T-helper 2 cell treated with Interferon-gamma antibody and Interleukin-4, amounts not matched to agents 5 μg/mL and 100 μg/mL, for 36 hours (primary cell): Measurements from ENCODE around the gene VAMP2.

ENCODE experiments used
- DNase-seq: peaks from one replicate; pipeline ENCODE4 v3.0.0; 2021; ENCODE audit warnings: low spot score
- H3K27ac Mint-ChIP-seq: one replicate; pipeline ENCODE4 v1.8.0; 2021; ENCODE audit warnings: mild to moderate bottlenecking, mixed read lengths
- H3K27me3 Mint-ChIP-seq: one replicate; pipeline ENCODE4 v1.8.0; 2021; ENCODE audit warnings: low read depth, mixed read lengths
- H3K36me3 Mint-ChIP-seq: one replicate; pipeline ENCODE4 v1.8.0; 2021; ENCODE audit warnings: low read depth, mixed read lengths
- H3K4me1 Mint-ChIP-seq: one replicate; pipeline ENCODE4 v1.8.0; 2021; ENCODE audit warnings: low read depth, mixed read lengths
- H3K4me3 Mint-ChIP-seq: one replicate; pipeline ENCODE4 v1.8.0; 2022; ENCODE audit warnings: mild to moderate bottlenecking, moderate library complexity, mixed read lengths
- H3K9me3 Mint-ChIP-seq: one replicate; pipeline ENCODE4 v1.8.0; 2021; ENCODE audit warnings: mixed read lengths

VAMP2 gene, protein sequence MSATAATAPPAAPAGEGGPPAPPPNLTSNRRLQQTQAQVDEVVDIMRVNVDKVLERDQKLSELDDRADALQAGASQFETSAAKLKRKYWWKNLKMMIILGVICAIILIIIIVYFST

DNA sequence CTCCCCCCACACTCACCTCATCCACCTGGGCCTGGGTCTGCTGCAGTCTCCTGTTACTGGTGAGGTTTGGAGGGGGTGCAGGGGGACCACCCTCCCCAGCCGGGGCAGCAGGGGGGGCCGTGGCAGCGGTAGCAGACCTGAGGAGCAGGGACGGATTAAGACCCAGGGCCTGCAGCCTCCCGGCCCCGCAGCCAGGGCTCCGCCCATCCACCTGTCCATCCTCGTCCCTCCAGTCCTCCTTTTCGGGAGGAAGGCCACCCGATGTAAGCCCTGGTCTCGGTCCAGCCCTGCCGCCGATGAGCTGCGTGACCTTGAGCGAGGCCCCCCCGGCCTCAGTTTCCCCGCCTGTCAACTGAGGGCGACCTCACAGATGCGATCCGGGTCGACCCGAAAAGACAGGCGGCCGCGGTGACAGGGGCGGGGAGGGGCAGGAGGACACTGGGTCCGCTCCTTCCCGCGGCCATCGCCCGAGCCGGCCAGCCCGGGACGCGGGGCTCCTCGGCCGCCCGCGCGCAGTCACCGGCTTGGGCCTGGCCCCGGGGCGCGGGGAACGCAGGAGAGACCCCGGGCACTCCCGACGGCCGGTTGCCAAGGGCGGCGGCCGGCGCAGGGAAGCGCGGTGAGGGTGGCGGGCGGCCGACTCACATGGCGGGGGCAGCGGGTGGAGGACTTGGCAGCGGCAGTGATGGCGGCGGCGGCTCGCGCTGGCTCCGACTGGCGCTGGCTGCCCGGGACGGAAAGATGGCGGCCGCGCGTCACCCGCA lies at the start of gene VAMP2:
VAMP2 (minus strand) TSS at position 716 of the 764 bp plus-strand sequence; CDS start at position 647, 69 bp downstream.
- H3K27ac Mint-ChIP-seq = peak within 1 kb of the TSS; percentile 98

GRCh38 chr17:8210761-8211458 lies 48.2 kb upstream of the VAMP2 start:
- peak overlapping the region; percentile 96 for H3K4me3 Mint-ChIP-seq
- peaks cover 3% of the 10 kb centered on the region for H3K27me3 Mint-ChIP-seq
- peaks cover 25% of the 10 kb centered on the region for H3K4me1 Mint-ChIP-seq
- DNase-seq = no peak
- H3K9me3 Mint-ChIP-seq = no peaks in the 10 kb centered on the region
- peak overlapping the region; percentile 96 for H3K27ac Mint-ChIP-seq
- H3K36me3 Mint-ChIP-seq = peaks cover 32% of the 10 kb centered on the region

More for the DNA sequence above, at the start of gene VAMP2:
- H3K4me3 Mint-ChIP-seq = peak within 1 kb of the TSS; percentile 88
- peaks cover 48% of the 10 kb centered on the region for H3K4me1 Mint-ChIP-seq
- H3K36me3 Mint-ChIP-seq = peaks cover 33% of the 10 kb centered on the region
- peak; percentile 86 for DNase-seq
- no peaks in the 10 kb centered on the region for H3K27me3 Mint-ChIP-seq
- no peaks in the 10 kb centered on the region for H3K9me3 Mint-ChIP-seq

DNA sequence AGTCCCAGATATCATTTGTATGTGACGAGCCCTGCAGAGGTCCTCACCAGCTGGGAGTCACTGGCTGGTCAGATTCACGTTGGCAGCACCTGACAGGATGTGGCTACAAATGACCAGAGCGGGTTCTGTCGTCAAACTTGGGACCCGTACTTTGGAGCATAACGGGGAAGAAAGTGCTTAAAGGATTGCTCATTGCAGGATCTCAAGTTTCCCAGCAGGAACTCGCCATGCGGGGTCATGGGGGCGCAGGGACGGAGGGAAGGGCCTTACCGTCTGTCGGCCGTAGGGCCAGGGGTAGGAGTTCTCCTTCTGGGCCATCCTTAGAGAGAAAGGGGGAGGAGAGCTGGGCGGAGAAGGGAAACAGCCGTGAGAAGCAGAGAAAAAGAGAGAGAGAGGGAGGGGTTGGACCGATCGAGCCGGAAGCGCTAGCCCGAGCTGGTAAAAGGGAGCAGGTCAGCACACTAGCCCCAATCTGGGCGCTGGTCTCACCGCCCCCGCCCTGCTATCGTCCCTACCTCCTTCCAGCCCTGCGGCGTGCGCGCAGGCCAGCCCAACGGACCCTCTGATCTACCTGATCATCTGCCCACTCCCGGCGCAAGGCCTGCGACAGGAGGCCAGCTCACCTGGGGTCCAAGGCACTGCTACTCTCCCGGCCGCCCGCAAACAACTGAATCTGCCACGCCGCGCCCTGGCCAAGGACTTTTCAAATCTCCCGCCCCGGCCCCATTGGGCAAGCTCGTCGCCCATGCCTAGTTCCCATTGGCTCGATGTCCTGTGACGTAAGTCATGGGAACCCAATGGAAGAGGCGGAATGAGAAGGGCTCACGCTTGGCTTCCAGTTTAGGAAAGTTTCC lies 47.4 kb upstream of the VAMP2 start, which contains the start of gene AURKB:
AURKB (minus strand) TSS at position 669 of the 854 bp plus-strand sequence; CDS start at position 318, 351 bp downstream.
- Mint-ChIP-seq H3K9me3 (no peaks in the 10 kb centered on the region), H3K27ac (peak within 1 kb of the TSS; percentile 96), H3K27me3 (peaks cover 3% of the 10 kb centered on the region), H3K4me3 (peak within 1 kb of the TSS; percentile 96), H3K36me3 (peaks cover 37% of the 10 kb centered on the region), H3K4me1 (peaks cover 25% of the 10 kb centered on the region)
- peak; percentile 93 for DNase-seq

GRCh38 chr17:8206536-8206935 lies 43.8 kb upstream of the VAMP2 start:
- peak overlapping the region; percentile 48 for H3K4me3 Mint-ChIP-seq
- no peaks in the 10 kb centered on the region for H3K9me3 Mint-ChIP-seq
- no peaks in the 10 kb centered on the region for H3K27me3 Mint-ChIP-seq
- peaks cover 59% of the 10 kb centered on the region for H3K36me3 Mint-ChIP-seq
- H3K27ac Mint-ChIP-seq = peak overlapping the region; percentile 47
- H3K4me1 Mint-ChIP-seq = peaks cover 27% of the 10 kb centered on the region
- no peak for DNase-seq

GRCh38 chr17:8204761-8205555 lies 42.2 kb upstream of the VAMP2 start:
- peak overlapping the region; percentile 45 for H3K27ac Mint-ChIP-seq

DNA sequence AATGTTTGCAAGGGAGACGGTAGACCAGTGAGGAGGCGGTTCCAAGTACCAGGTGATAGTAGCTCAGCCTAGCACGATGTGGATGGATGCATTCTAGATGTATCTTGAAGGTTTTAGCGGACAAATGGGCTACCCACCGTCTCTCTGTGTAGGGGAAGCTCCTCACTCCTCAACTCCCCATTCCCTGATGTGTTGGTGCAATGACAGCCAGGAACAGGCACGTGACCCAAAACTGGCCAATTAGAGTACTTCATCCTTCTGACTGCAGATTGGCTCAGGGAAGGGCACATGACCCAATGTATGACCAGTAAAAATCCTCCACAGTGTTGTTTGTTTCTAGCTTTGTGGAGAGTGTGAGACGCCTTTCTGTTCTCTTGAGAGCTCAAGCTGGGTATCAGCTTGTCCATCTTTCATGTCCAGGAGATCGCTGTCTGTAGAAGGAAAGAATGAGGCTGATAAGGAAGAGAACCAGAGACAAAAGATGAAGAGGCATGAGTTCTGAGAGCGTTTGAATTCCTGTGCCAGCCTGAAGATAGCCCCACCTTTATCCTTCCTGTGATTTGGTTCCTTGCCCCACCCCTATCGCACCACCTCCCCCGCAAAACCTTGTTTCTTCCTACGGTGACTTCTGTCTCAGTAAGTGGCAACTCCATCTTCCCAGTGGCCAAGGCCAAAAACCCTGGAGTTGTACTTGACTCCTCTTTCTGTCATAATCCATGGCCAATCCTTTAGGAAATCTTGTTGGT lies 29.5 kb upstream of the VAMP2 start:
- Mint-ChIP-seq H3K4me1 (peaks cover 18% of the 10 kb centered on the region), H3K27ac (no peak overlapping the region), H3K36me3 (peaks cover 2% of the 10 kb centered on the region), H3K9me3 (no peaks in the 10 kb centered on the region), H3K27me3 (no peaks in the 10 kb centered on the region), H3K4me3 (no peak overlapping the region)
- DNase-seq = peak; percentile 78

More at GRCh38 chr17:8204761-8205555, 42.2 kb upstream of the VAMP2 start:
- no peak for DNase-seq
- Mint-ChIP-seq H3K27me3 (peaks cover 2% of the 10 kb centered on the region), H3K9me3 (no peaks in the 10 kb centered on the region), H3K36me3 (peaks cover 64% of the 10 kb centered on the region), H3K4me3 (no peak overlapping the region), H3K4me1 (peaks cover 26% of the 10 kb centered on the region)

- H3K27ac Mint-ChIP-seq = peak overlapping the region; percentile 93
These were observed 27.8 kb upstream of the VAMP2 start for GRCh38 chr17:8190506-8190905.

DNA sequence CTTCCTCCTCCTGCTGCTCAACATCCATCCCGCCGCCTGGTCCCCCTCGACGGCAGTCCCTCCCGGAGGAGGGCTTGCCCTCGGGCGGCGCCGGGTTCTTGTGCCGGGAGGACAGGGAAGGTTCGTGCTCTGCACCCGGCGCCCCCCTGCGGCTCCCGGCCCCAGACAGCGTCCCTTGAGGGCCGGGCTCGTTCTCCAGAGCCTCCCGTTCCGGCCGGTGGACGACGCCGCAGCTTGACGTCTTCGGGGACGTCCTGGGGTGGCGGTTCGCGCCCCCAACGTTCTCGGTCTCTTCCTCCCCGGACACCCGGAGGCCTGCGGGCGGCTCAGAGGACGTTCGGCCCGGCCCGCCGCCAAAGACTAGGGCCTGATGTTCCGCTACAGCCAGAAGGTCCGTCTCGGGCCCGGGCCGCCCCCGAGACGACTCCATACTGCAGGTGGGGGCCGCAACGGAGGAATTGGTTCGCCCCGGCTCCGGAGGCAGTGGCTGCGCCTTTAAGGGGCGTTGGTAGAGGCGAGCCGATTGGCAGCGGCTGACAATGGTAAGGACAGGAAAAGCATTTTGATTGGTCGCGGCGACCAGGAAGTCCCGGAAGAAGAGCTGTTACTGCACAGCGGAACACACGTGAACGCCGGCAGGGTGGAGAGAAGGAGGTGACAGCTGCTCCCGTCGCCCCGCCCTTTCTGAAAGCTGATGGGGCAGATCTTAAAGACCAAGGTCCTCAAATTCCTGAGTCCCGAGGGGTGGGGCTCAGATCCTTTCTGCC lies 27.1 kb upstream of the VAMP2 start, which contains the start of gene BORCS6:
BORCS6 (minus strand) TSS at position 470 of the 767 bp plus-strand sequence; CDS start at position 430, 40 bp downstream.
- no peak within 1 kb of the TSS for H3K4me3 Mint-ChIP-seq

More at GRCh38 chr17:8190506-8190905, 27.8 kb upstream of the VAMP2 start:
- H3K4me3 Mint-ChIP-seq = no peak overlapping the region
- no peak for DNase-seq
- peaks cover 10% of the 10 kb centered on the region for H3K4me1 Mint-ChIP-seq
- H3K36me3 Mint-ChIP-seq = no peaks in the 10 kb centered on the region
- H3K9me3 Mint-ChIP-seq = no peaks in the 10 kb centered on the region
- H3K27me3 Mint-ChIP-seq = no peaks in the 10 kb centered on the region

DNA sequence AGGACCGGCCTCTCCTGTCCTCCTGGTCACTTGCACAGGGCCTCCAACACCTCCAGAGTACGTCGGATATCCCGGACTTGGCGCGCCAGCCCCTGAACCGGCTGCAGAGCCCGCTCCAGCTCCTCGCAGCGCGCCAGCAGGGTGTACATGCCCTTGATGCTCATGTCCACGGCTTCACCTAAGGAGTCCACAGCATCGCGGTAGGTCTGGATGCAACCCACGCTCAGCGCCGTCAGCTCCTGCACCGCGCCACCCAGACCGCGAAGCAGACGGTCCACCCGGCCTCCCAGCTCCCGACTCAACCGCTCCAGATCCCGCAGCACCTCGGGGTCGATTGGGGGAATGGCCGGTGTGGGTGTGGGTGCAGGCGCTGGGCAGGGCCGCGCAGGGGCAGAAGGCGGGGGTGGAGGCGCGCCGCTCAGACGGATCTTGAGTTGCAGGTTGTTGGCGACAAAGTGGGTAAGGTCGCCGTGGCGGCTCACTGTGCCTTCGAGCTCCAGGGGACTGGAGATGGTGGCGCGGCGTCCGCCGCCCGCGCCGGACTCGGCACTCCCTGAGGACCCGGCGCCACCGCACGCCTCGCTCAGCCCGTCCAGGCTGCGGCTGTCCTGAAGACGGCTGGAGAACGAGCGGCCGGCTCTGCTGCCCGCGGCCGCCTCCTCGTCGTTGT lies 26.4 kb upstream of the VAMP2 start:
- Mint-ChIP-seq H3K4me3 (no peak overlapping the region), H3K27ac (peak overlapping the region; percentile 93), H3K9me3 (no peaks in the 10 kb centered on the region), H3K4me1 (peaks cover 12% of the 10 kb centered on the region), H3K27me3 (no peaks in the 10 kb centered on the region), H3K36me3 (no peaks in the 10 kb centered on the region)
- DNase-seq = peak; percentile 36

More for the DNA sequence above, 27.1 kb upstream of the VAMP2 start, which contains the start of gene BORCS6:
- Mint-ChIP-seq H3K27ac (peak within 1 kb of the TSS; percentile 93), H3K9me3 (no peaks in the 10 kb centered on the region), H3K4me1 (peaks cover 10% of the 10 kb centered on the region), H3K27me3 (no peaks in the 10 kb centered on the region), H3K36me3 (no peaks in the 10 kb centered on the region)
- peak; percentile 96 for DNase-seq

- peaks cover 4% of the 10 kb centered on the region for H3K27me3 Mint-ChIP-seq
- no peaks in the 10 kb centered on the region for H3K9me3 Mint-ChIP-seq
- peaks cover 17% of the 10 kb centered on the region for H3K4me1 Mint-ChIP-seq
These were observed 25.6 kb upstream of the VAMP2 start for GRCh38 chr17:8188263-8188839.

More at GRCh38 chr17:8188263-8188839, 25.6 kb upstream of the VAMP2 start:
- no peak overlapping the region for H3K27ac Mint-ChIP-seq
- DNase-seq = no peak
- H3K36me3 Mint-ChIP-seq = no peaks in the 10 kb centered on the region
- no peak overlapping the region for H3K4me3 Mint-ChIP-seq
